ENCODE data around the gene FGF18. TPM values are rescaled to one million over a fixed set of nuclear protein-coding genes. Genes with fewer than 3 reads are reported as not detected.

FGF18 gene
- total and polyA plus RNA-seq, 2 of the 4 experiments (the other 2 are of a cell fraction): 0.15 TPM; not detected in 1

GRCh38 chr5:171415115-171415730 lies 4.2 kb upstream of the FGF18 start:
- H3K4ac ChIP-seq (ENCODE audit: low read depth, low read length): no peak overlapping the region
- no peak for TF ChIP-seq MXI1 (IDR thresholded peaks at IDR 0.05; ENCODE audit: borderline replicate concordance, low read depth, low read length)
- TF ChIP-seq MAZ (IDR thresholded peaks at IDR 0.05; ENCODE audit: borderline replicate concordance, low read depth, low read length): no peak
- TF ChIP-seq BHLHE40 (IDR thresholded peaks at IDR 0.05; ENCODE audit: low read depth, low read length): no peak
- TF ChIP-seq POLR2A (IDR thresholded peaks at IDR 0.05; ENCODE audit: low read depth, low read length): no peak
- TF ChIP-seq, protein P1, sequence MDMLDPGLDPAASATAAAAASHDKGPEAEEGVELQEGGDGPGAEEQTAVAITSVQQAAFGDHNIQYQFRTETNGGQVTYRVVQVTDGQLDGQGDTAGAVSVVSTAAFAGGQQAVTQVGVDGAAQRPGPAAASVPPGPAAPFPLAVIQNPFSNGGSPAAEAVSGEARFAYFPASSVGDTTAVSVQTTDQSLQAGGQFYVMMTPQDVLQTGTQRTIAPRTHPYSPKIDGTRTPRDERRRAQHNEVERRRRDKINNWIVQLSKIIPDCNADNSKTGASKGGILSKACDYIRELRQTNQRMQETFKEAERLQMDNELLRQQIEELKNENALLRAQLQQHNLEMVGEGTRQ (IDR thresholded peaks at IDR 0.05; ENCODE audit: low read depth, low read length): no peak
- no peak for TF ChIP-seq FOS (IDR thresholded peaks at IDR 0.05; ENCODE audit: low read depth, low read length)
- no peak for TF ChIP-seq CEBPB (IDR thresholded peaks at IDR 0.05; ENCODE audit: low read depth, low read length)
- TF ChIP-seq RAD21 (IDR thresholded peaks at IDR 0.05; ENCODE audit: low read length): no peak
- no peak for TF ChIP-seq MAFK (IDR thresholded peaks at IDR 0.05; ENCODE audit: low read depth, low read length)
- TF ChIP-seq CHD1 (IDR thresholded peaks at IDR 0.05; ENCODE audit: low read depth, low read length): no peak
- TF ChIP-seq CTCF (conservative IDR thresholded peaks at IDR 0.05; ENCODE audit: low read depth, low read length): no peak
- no peak for TF ChIP-seq SMC3 (IDR thresholded peaks at IDR 0.05; ENCODE audit: low read depth, low read length)
- H3K4me2 ChIP-seq (ENCODE audit: low read depth, low read length): no peak overlapping the region
- H2BK120ac ChIP-seq (ENCODE audit: low read depth, low read length): no peak overlapping the region
- dilution Hi-C loops (cut with HindIII; ENCODE audit: low sequenced_read_pairs, unreplicated experiment) (no loop called here), in situ Hi-C loops (cut with MboI; ENCODE audit: low sequenced_read_pairs) (loop anchor here (5.0 to 25.0 kb wide), 4 partner anchors 492 to 872 kb away; partner anchors contain the start of genes EFCAB9, STK10 and UBTD2), intact Hi-C loops (cut with micrococcal nuclease) (loop anchor here (5.0 to 10.0 kb wide), 2 partner anchors 180 to 772 kb away; partner anchors contain the start of gene STK10)
- H3K4me1 ChIP-seq (ENCODE audit: control insufficient read depth, insufficient read depth, low read length): peaks cover 2% of the 10 kb centered on the region; the same call in 1 of the 2 replicates
- peaks cover 11 to 36% of the 10 kb centered on the region in 2 experiments; a peak in 3 of 4 replicates for H3K79me1 ChIP-seq (ENCODE audit: low read depth in 1 of 2, low read length in 2 of 2)
- no peak overlapping the region for H4K5ac ChIP-seq (ENCODE audit: low read depth, low read length)
- H3K14ac ChIP-seq (replicated peaks; ENCODE audit: low read depth, low read length): no peak overlapping the region
- H3K18ac ChIP-seq (ENCODE audit: low read depth, low read length): no peak overlapping the region
- no peaks in the 10 kb centered on the region for H3K9me3 ChIP-seq (ENCODE audit: control insufficient read depth, insufficient read depth, low read length)
- H2AFZ ChIP-seq (replicated peaks; ENCODE audit: low read length, poor library complexity): no peak overlapping the region
- no peak overlapping the region for H2BK15ac ChIP-seq (ENCODE audit: low read depth, low read length)
- no peak for ATAC-seq (ENCODE audit: low read depth)
- H3K9ac ChIP-seq (ENCODE audit: low read depth, low read length): no peak overlapping the region
- no TSS peak for BruUV-seq (replicated peaks)
- no peak overlapping the region for H3K23ac ChIP-seq (ENCODE audit: low read depth, low read length)
- no peak overlapping the region for H3K27ac ChIP-seq (ENCODE audit: insufficient read depth, low read length)
- no peak overlapping the region for H4K8ac ChIP-seq (ENCODE audit: low read depth in 2 of 2, low read length in 2 of 2)
- no peaks in the 10 kb centered on the region for H3K27me3 ChIP-seq (ENCODE audit: control insufficient read depth, insufficient read depth, low read length)
- ChIA-PET CTCF (interaction anchor here (0.9 kb wide), 1 partner anchor 15 kb away, joined by 3 read pairs; no protein-coding TSS in a partner anchor), POLR2A (ENCODE audit: unreplicated experiment) (no interaction called here)
- no peak overlapping the region for H2AK5ac ChIP-seq (ENCODE audit: low read depth, low read length)
- peaks cover 68% of the 10 kb centered on the region for H4K20me1 ChIP-seq (ENCODE audit: insufficient read depth, low read length)
- H3K56ac ChIP-seq (ENCODE audit: extremely low read depth, insufficient read depth, low read length): no peak overlapping the region
- H3K9me1 ChIP-seq (ENCODE audit: insufficient read depth, low read length): no peaks in the 10 kb centered on the region; the same call in 1 of the 2 replicates
- H2BK20ac ChIP-seq (ENCODE audit: low read depth, low read length): no peak overlapping the region
- DNase-seq: peak; percentile 63
- H3K4me3 ChIP-seq (ENCODE audit: insufficient read depth, low read depth, low read length): no peak overlapping the region
- no peak overlapping the region for H2AK9ac ChIP-seq (replicated peaks; ENCODE audit: low read depth, low read length, poor library complexity)
- WGBS, 2 experiments (ENCODE audit: extremely low coverage in 2 of 2, insufficient read length in 1 of 2): 70% methylated on average over 2 of the region's 9 CpGs; no CpG with 5 or more reads in 1 of the 2 experiments
- H4K91ac ChIP-seq (ENCODE audit: insufficient read depth, low read depth, low read length): no peak overlapping the region
- H3K36me3 ChIP-seq (ENCODE audit: control insufficient read depth, insufficient read depth, low read length): peaks cover 24% of the 10 kb centered on the region
- H2BK5ac ChIP-seq (ENCODE audit: low read depth, low read length, poor library complexity, severe bottlenecking): no peak overlapping the region
